Measurements from ENCODE around the gene UROS.

DNA sequence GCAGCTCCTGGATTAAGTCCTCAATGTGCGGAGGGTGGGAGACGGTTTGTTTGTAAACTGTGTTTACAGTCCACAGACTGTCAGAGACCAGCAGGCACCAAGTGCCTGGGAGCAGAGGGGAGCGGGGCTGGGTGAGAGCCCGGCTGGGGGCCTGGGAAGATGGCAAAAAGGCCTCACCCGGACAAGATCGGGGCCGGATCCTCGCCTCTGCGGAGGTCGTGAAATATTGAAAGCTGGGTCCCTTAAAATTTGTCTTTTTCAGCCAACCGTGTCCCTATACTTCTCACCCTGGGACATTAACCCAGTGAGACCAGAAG, 50.2 kb downstream of the UROS start:
- TF ChIP-seq, protein P1, sequence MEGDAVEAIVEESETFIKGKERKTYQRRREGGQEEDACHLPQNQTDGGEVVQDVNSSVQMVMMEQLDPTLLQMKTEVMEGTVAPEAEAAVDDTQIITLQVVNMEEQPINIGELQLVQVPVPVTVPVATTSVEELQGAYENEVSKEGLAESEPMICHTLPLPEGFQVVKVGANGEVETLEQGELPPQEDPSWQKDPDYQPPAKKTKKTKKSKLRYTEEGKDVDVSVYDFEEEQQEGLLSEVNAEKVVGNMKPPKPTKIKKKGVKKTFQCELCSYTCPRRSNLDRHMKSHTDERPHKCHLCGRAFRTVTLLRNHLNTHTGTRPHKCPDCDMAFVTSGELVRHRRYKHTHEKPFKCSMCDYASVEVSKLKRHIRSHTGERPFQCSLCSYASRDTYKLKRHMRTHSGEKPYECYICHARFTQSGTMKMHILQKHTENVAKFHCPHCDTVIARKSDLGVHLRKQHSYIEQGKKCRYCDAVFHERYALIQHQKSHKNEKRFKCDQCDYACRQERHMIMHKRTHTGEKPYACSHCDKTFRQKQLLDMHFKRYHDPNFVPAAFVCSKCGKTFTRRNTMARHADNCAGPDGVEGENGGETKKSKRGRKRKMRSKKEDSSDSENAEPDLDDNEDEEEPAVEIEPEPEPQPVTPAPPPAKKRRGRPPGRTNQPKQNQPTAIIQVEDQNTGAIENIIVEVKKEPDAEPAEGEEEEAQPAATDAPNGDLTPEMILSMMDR (IDR thresholded peaks at IDR 0.05; ENCODE audit: poor library complexity) = no peak
- TF ChIP-seq EZH2 (IDR thresholded peaks at IDR 0.05; ENCODE audit: borderline replicate concordance) = no peak
